Measurements from ENCODE around the gene HEXIM1. TPM values are rescaled to one million over a fixed set of nuclear protein-coding genes. Genes with fewer than 3 reads are reported as not detected.
A peak's percentile ranks its signal among the peaks of the same experiment; 100 is the strongest.

The HEXIM1 gene
- total RNA-seq, 2 experiments from 2014 or later: 12.1 to 16.4 TPM

DNA sequence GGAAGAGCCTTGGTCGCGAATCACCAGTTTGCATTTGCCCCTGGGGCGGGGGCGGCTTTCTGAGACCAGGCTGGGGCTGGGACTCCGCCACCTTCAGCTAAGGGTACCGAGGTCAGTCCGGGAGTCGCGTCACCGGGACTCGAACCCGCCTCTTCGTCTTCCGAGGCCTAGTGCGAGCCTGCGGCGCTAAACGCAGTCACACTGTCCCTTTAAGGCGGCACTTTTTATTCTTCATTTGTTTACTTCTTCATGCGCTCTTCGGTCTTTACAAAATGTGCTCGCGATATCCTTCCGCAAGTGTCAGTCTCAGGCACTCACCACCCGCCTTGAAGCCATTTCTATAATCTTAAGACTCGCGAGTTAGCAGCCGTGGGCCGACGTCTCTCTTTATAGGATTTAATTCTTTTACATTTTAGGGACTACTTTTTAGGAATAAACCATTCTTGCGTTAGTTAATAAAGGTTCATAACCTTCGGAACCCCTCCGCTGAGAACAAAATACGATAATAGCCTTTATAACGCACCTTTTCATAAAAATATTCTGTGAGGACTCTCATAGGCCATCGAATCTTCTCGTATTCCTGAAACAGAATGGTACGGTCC lies 593 bp upstream of the HEXIM1 start:
- POLR2A ChIA-PET: interaction anchor here (0.7 to 2.2 kb wide), 5 partner anchors 11 to 261 kb away, joined by 3 to 17 read pairs (median 4); partner anchors contain the start of gene HEXIM2
- H3K9me3 ChIP-seq (ENCODE audit: low read length): no peaks in the 10 kb centered on the region
- peak overlapping the region; percentile 75 for H3K4me3 ChIP-seq (ENCODE audit: low read depth, low read length, poor library complexity, severe bottlenecking)
- DNase-seq (ENCODE audit: low spot score): peak; percentile 98
- peaks cover 46% of the 10 kb centered on the region for H3K4me1 ChIP-seq (ENCODE audit: insufficient read depth, low read length, poor library complexity, severe bottlenecking)
- CTCF ChIA-PET (ENCODE audit: unreplicated experiment): interaction anchor here (0.6 kb wide), 1 partner anchor 210 kb away, joined by 5 read pairs; no protein-coding TSS in a partner anchor
- intact Hi-C loops (cut with micrococcal nuclease; ENCODE audit: unreplicated experiment): loop anchor here (1.0 kb wide), 2 partner anchors 12 to 14 kb away; partner anchors contain the start of genes ACBD4 and HEXIM2
- peak overlapping the region; percentile 84; the same call in 1 of the 2 replicates for H2AFZ ChIP-seq (ENCODE audit: low read length)
- H3K79me2 ChIP-seq (ENCODE audit: insufficient read depth, low read depth, low read length): peaks cover 16% of the 10 kb centered on the region; the same call in 1 of the 2 replicates
- H3K9me2 ChIP-seq (ENCODE audit: insufficient read depth, low read length): no peaks in the 10 kb centered on the region
- H3K27ac ChIP-seq (ENCODE audit: low read depth, low read length, poor library complexity, severe bottlenecking): peak overlapping the region; percentile 88
- no TSS peak for BruUV-seq (replicated peaks)
- TF ChIP-seq EZH2phosphoT487 (IDR thresholded peaks at IDR 0.05; ENCODE audit: borderline replicate concordance, low read depth, low read length): no peak
- TF ChIP-seq, protein P1, sequence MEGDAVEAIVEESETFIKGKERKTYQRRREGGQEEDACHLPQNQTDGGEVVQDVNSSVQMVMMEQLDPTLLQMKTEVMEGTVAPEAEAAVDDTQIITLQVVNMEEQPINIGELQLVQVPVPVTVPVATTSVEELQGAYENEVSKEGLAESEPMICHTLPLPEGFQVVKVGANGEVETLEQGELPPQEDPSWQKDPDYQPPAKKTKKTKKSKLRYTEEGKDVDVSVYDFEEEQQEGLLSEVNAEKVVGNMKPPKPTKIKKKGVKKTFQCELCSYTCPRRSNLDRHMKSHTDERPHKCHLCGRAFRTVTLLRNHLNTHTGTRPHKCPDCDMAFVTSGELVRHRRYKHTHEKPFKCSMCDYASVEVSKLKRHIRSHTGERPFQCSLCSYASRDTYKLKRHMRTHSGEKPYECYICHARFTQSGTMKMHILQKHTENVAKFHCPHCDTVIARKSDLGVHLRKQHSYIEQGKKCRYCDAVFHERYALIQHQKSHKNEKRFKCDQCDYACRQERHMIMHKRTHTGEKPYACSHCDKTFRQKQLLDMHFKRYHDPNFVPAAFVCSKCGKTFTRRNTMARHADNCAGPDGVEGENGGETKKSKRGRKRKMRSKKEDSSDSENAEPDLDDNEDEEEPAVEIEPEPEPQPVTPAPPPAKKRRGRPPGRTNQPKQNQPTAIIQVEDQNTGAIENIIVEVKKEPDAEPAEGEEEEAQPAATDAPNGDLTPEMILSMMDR (conservative IDR thresholded peaks at IDR 0.05; ENCODE audit: low read length): no peak
- no peaks in the 10 kb centered on the region for H3K36me3 ChIP-seq (ENCODE audit: insufficient read depth, low read length)
- peaks cover 15% of the 10 kb centered on the region; the same call in 1 of the 2 replicates for H4K20me1 ChIP-seq (ENCODE audit: insufficient read depth, low read length)
- peak overlapping the region; percentile 95 for H3K4me2 ChIP-seq (ENCODE audit: low read length)

DNA sequence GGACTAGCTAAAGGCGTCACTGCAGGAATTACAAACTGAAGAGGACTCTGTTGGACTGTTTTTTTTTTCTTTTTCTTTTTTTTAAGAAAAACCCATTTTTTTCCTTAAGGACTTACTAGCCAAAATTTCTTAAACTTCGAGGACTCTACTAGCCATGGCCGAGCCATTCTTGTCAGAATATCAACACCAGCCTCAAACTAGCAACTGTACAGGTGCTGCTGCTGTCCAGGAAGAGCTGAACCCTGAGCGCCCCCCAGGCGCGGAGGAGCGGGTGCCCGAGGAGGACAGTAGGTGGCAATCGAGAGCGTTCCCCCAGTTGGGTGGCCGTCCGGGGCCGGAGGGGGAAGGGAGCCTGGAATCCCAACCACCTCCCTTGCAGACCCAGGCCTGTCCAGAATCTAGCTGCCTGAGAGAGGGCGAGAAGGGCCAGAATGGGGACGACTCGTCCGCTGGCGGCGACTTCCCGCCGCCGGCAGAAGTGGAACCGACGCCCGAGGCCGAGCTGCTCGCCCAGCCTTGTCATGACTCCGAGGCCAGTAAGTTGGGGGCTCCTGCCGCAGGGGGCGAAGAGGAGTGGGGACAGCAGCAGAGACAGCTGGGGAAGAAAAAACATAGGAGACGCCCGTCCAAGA lies 878 bp downstream of the HEXIM1 start:
- Histone ChIP-seq H3K9me3 (ENCODE audit: low read length) (no peaks in the 10 kb centered on the region), H3K4me1 (ENCODE audit: insufficient read depth, low read length, poor library complexity, severe bottlenecking) (peaks cover 38% of the 10 kb centered on the region), H3K4me3 (ENCODE audit: low read depth, low read length, poor library complexity, severe bottlenecking) (peak overlapping the region; percentile 73), H3K4me2 (ENCODE audit: low read length) (peak overlapping the region; percentile 96), H3K27ac (ENCODE audit: low read depth, low read length, poor library complexity, severe bottlenecking) (peak overlapping the region; percentile 45), H4K20me1 (ENCODE audit: insufficient read depth, low read length) (peaks cover 15% of the 10 kb centered on the region; the same call in 1 of the 2 replicates), H3K79me2 (ENCODE audit: insufficient read depth, low read depth, low read length) (peaks cover 16% of the 10 kb centered on the region; the same call in 1 of the 2 replicates), H3K9me2 (ENCODE audit: insufficient read depth, low read length) (no peaks in the 10 kb centered on the region), H3K36me3 (ENCODE audit: insufficient read depth, low read length) (no peaks in the 10 kb centered on the region), H2AFZ (ENCODE audit: low read length) (no peak overlapping the region)
- BruUV-seq (replicated peaks): no TSS peak
- peak; percentile 86 for DNase-seq (ENCODE audit: low spot score)
- ChIA-PET POLR2A (interaction anchor here (0.6 to 4.2 kb wide), 11 partner anchors 7 to 175 kb away, joined by 3 to 19 read pairs (median 4); partner anchors contain the start of genes ACBD4 and HEXIM2), CTCF (ENCODE audit: unreplicated experiment) (interaction anchor here (0.6 to 1.4 kb wide), 8 partner anchors 11 to 709 kb away, joined by 3 to 7 read pairs (median 4); partner anchors contain the start of gene ACBD4)
- TF ChIP-seq EZH2phosphoT487 (IDR thresholded peaks at IDR 0.05; ENCODE audit: borderline replicate concordance, low read depth, low read length): no peak
- TF ChIP-seq, protein P1 (conservative IDR thresholded peaks at IDR 0.05; ENCODE audit: low read length): peak; percentile 94
- intact Hi-C loops (cut with micrococcal nuclease; ENCODE audit: unreplicated experiment): loop anchor here (1.0 kb wide), 1 partner anchor 49 kb away; no protein-coding TSS in a partner anchor

Data from OCI-LY7 (cell line).